ENCODE data around the gene DNAJA4.

Gene DNAJA4

GRCh38 chr15:78264304-78265136, at the start of gene DNAJA4:
Gene DNAJA4 (plus strand): TSS chr15:78264562. CDS start chr15:78264764, 202 bp downstream.
- DNase-seq (ENCODE audit: low read depth) = peak; percentile 48

DNA sequence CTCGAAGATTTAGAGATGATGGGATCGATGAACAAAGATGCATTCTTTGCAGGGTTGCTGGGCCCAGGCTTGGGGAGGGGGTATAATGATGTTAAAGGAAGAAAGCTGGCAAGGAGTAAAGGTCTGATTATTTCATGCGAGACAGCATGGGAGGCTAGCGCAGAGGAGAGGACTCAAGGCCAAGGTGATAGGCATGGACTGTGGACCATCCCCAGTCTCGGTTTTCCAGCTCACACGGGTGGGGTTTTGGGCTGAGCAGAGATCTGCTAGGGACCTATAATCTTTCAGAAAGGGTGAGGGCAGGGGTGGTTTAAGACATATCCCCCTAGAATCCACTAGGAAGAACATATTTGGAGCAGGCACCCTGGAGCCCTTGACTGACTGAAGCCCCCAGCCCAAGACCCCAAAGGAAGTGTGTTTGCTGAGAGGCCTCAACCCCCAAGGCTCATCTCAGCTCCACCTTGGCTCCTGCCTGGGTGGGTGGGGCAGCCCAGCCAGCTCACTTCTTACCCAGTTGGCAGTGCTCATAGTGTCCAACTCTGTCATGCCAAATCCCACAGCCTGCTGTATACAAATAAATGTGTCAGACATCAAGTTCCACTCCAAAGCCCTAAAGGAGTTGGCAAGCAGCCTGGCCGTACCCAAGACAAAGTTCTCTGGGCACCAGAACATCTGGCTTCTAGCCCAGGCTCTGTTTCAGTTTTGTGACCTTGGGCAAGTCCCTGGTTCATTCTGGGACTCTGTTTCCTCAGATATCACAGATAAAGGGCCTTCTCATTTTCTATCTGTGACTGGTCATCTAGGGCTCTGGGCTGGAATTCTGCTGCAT, 47.9 kb upstream of the DNAJA4 start:
- no peak for DNase-seq (ENCODE audit: low read depth)

DNA sequence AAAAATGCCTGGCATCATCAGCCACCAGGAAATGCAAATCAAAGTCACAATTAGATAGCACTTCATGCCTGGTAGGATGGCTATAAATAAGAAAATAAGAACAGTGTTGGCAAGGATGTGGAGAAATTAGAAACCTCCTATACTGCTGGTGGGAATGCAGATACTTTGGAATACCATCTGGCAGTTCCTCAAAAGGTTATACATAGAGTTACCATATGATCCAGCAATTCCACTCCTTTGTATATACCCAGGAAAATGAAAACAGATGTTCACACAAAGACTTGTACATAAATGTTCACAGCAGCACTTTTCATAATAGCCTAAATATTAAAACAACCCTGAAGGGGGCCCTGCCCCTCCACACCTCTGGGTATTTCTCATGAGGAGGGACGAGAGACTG, 43.6 kb upstream of the DNAJA4 start:
- DNase-seq (ENCODE audit: low read depth) = no peak

- no peak for DNase-seq (ENCODE audit: low read depth)
Measured at GRCh38 chr15:78222745-78223395, 41.5 kb upstream of the DNAJA4 start.

DNA sequence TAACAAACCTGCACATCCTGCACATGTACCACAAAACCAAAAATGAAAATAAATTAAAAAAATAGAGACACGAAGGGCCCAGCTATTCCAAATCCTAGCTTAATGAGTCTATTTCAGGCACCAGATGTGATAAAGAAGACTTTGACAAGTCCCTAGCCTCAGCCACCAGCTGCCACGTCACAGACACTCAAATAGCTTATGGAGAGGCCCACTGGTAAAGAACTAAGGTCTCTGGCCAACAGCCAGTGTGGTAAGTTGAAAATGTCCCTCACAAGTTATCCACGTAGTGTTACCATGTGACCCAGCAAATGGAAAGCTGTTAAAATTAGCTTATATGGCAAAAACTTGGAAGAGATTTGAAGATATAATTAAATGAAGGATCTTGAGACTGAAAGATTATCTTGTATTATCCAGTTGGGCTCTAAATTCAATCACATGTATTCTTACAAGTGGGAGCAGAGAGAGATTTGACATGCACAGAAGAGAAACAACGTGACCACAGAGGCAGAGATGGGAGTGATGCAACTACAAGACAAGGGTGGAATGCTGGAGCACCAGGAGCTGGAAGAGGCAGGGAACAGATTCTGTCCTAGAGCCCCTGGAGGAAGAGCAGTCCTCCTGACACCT, 40.9 kb upstream of the DNAJA4 start:
- DNase-seq (ENCODE audit: low read depth) = no peak

GRCh38 chr15:78224023-78224411, 40.3 kb upstream of the DNAJA4 start:
- DNase-seq (ENCODE audit: low read depth) = no peak

DNA sequence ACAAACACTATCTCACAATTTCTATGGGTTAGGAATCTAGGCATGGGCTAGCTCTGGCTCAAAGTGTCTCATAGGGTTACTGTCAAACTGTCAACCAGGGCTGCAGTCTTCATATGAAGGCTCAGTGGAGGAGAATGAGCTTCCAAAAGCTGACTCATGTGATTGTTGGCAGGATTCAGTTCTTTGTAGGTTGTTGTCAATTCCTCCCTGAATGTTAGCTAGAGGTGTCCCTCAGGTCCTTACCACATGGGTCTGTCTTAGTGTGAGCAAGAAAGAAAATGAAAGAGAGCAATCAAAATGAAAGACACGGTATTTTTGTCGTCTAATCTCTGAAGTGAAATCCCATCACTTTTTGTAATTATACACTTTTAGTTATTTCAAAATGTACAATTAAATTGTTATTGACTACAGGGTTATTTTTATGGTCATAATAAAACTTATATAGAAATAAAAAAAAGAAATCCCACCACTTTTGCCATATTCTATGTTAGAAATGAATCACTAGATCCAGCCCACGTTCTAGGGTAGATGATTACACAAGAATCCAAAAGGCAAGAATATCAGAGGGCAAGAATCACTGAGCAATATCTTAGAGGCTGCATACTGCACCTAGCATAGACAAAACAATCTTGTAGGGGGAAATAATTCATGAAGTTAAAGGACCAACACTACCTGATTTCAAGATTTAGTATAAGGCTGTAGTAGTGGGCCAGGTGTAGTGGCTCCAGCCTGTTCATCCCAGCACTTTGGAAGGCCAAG, 38.4 kb upstream of the DNAJA4 start:
- no peak for DNase-seq (ENCODE audit: low read depth)

DNA sequence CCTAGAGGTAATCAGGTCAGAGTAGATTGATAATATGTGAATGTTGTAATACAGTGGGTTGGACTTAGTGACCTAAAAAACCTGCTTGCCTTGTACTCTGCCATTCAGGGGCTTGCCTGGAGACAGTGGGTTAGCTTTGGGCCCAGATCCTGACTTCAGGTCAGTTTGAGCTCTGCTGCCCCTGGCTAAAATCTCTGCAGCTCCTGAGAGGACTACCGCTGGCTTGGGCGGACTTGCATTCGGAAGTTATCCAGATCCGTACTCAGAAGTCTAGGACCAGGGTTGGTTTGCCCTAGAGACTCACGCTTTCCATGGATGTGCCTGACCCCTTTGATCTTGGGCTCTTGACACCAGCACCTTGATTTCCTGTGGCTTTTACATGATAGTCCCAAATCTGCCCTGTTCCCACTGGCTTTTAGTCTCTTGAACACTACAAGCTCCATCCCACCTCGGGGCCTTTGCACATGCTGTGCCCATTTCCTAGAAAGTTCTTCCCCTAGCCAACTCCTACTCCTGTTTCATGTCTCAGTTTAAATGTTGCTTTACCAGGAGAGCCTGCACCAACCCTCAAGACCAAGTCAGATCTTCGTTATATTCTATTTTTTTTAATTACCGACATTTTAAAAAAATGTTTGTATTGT, 35.9 kb upstream of the DNAJA4 start:
- DNase-seq (ENCODE audit: low read depth) = no peak

DNA sequence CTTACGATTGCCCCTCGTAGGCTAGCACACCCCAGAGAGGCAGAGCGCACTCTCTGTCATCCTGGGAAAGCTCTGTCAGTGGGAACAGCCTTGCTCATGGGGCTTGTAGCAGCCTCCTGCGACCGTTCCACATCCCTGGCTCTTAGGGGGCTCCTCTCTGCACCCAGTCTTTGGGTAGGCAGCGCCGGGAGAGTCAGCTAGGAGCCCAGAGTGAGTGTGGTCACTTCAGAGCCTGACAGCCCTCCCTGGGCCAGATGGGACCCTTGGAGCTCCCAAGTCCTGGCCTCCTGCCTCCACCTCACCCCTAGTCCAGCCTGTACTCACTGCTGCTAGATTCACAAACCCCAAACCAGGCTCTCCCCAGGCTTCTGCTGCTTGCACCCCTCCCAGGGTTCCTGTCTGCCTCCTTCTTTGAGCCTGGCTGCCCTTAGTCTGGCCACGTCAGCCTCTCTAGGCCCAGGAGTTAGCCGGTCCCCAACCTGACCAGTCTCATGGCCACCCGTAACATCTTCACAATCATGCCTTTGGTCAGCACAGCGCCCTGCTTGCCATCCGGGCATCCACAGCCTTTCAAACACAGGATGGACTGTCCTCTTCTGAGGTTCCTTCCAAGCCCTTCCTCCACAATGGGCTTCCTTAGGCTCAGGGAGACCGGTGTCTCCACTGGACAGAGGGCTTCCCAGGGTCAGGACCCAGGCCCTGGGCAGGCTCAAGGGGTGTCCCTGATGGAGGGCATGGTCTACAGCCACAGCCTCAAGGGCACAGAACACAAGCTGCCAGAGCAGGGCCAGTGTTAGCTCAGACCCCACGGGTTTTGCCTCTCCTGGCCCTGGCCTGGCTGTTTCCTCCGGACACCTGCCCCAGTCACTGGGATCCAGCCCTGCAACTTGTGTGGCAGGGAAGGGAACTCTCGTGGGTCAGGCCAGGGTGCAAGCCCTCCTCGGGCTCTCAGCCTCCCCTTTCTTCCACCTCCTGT, 34.6 kb upstream of the DNAJA4 start:
- no peak for DNase-seq (ENCODE audit: low read depth)

- DNase-seq (ENCODE audit: low read depth) = no peak
Measured at GRCh38 chr15:78232951-78233350, 31.4 kb upstream of the DNAJA4 start.

DNA sequence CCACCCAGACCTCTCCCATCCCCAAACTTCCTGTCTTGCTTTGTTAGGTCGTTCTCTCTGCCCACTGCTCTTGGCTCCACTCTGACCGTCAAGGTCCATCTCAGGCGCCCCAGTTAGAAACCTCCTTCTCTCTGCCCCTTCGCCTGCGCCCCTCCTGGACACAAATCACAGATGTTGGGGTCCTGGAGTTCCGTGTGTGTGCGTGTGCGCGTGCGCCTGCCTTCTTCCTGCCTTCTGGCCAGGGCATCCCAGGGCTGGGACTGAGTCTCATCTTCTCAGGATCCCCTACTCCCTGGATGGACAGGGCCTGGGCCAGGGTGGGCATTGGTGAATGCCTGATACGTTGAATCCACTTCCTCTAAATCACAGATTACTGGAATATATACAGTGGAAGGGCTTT, 30.9 kb upstream of the DNAJA4 start:
- no peak for DNase-seq (ENCODE audit: low read depth)

GRCh38 chr15:78234515-78235040, 29.8 kb upstream of the DNAJA4 start, which contains the start of gene ACSBG1:
Gene ACSBG1 (minus strand): TSS chr15:78234565. CDS start chr15:78234501, 64 bp downstream.
- no peak for DNase-seq (ENCODE audit: low read depth)

GRCh38 chr15:78236491-78236890, 27.9 kb upstream of the DNAJA4 start:
- DNase-seq (ENCODE audit: low read depth) = no peak

DNA sequence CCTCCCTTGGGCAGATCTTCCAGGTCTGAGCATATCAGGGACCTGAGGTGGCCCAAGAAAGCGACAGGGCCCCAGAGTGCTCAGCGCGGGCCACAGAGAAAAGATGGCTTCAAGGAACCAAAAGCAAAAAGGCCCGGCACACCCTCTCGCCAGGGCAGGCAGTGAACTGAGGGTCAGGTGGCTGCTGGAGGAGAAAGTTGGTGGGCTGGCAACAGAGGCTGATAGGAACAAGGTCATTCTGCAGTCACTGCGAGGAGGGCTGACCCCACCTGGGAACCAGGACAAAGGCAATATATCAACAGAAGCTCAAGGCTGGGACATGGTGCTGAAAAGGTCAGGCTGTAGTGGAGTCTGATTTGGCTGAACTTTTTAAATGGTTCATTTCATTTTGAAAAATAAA, 27.2 kb upstream of the DNAJA4 start:
- no peak for DNase-seq (ENCODE audit: low read depth)

DNA sequence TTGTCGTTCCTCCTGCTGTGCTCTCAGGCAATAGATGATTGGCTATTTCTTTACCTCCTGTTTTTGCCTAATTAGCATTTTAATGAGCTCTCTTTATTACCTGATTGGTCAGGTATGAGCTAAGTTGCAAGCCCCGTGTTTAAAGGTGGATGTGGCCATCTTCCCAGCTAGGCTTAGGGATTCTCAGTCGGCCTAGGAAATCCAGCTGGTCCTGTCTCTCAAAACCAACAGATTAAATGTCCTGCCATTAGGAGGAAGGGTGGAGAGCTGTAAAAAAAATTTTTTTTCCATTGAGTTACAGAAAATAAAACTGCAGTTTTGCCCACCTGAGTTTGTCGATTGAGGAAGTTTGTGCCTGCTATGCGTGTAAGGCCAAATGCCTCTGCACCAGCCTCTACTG, 24.6 kb upstream of the DNAJA4 start:
- no peak for DNase-seq (ENCODE audit: low read depth)

DNA sequence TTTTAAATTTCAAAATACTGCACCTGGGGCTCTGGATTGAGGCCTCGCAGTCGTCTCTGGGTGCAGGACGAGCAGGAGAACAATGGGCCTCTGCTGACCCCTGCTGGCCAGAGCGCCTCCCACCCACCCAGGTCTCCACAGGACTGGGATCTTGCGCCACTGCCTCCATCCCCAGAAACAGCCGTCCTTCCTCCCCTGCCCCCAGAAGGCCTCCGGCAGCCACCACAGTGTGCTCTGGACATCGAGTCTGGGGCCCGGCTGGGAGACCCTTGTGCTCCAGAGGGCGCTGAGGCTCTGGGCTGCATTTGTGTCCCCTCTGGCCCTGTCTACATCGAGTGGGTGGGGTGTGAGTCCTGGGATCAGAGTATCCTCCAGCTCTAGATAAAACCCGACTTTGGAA, 23.3 kb upstream of the DNAJA4 start:
- DNase-seq (ENCODE audit: low read depth) = peak; percentile 70

GRCh38 chr15:78242128-78242527, 22.2 kb upstream of the DNAJA4 start:
- no peak for DNase-seq (ENCODE audit: low read depth)

DNA sequence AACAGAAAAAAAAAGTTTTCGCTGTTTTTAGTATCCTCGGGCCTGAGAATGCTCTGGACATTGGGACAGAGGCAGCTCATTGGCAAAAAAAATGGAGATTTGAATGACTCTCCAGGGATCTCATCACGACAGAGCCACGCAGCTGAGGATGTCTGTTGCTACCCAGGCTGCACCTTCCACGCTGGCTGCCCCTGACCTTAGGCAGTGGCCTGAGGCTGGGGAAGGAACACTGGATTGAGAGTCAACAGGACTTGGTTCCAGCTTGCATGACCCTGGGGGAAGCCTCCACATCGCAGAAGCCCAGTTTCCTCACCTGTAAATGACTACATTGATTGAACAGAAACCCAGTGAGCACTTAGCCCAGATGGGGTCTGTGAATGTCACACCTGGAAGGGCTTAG, 21.3 kb upstream of the DNAJA4 start:
- DNase-seq (ENCODE audit: low read depth) = no peak

DNA sequence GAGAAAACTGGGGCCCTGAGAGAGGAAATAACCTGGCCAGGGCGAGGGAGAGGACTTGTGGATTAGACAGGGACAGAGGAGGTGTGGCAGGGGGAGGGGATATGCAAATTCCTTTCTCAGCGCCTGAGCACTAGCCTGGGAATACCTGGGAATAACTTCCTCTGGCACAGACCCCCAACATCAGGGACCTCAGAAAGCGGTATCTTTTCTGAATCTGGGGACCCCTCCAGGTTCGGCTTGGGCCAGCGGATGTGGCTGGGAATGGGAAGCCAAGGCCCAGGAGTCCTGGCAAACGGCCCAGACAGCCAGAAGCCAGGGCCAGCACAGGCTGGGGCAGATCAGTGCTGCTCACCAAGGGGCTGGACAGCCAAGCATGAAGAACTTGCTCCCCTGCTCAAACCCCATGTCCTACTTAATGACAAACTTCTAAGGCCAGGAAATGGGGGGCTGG, 20.8 kb upstream of the DNAJA4 start:
- DNase-seq (ENCODE audit: low read depth) = no peak

Measured in stimulated activated CD4-positive, alpha-beta T cell treated with anti-CD3 and anti-CD28 coated beads, Interleukin-2, amount 100 ng/mL, for 4 hours (primary cell).